HCT116 (cell line): ENCODE measurements around the gene CDHR3. TPM values are rescaled to one million over a fixed set of nuclear protein-coding genes. Genes with fewer than 3 reads are reported as not detected.

ENCODE experiments used
- ATAC-seq: fragments of 200-7000 bp; cut with Tn5 transposase; 2 replicates; pipeline ENCODE4 v1.9.1; 2020; ENCODE audit warnings: mild to moderate bottlenecking, moderate library complexity
- BruUV-seq: library from RNA; stranded (reverse); fragments of 400-500 nt; replicated peaks from 2 replicates; lab custom pipeline; 2021; lab: Mats Ljungman, UMichigan
- CTCF ChIA-PET: fragments of 300-600 bp; sonication (Branson Sonifier 250); formaldehyde crosslinking; loops from one replicate; lab custom pipeline; 2021; ENCODE audit warnings: antibody characterized with exemption; lab: Charles Lee
- POLR2A ChIA-PET: fragments of 300-600, 350-600 bp; sonication (Branson Sonifier 250); formaldehyde crosslinking; loops from one replicate; lab custom pipeline; 2021; ENCODE audit warnings: antibody characterized with exemption; lab: Charles Lee
- RAD21 ChIA-PET, 2 experiments: fragments of 300-600 bp; sonication (Branson Sonifier 250); formaldehyde crosslinking; loops; one replicate each; lab custom pipeline; 2023; ENCODE audit warnings: low total read pairs in 2 of 2; ENCODE audit not compliant: uncharacterized antibody in 2 of 2, unreplicated experiment in 2 of 2, low non-redundant PET in 1 of 2; lab: Charles Lee
- DNase-seq: peaks from one replicate; pipeline ENCODE4 v3.0.0-alpha.2; 2010; ENCODE audit warnings: low read depth, low spot score
- H2AFZ ChIP-seq: fragments of 200-600 bp; shearing (Covaris generic), sonication (generic); 2 replicates; pipeline ENCODE4 v1.6.1; 2017; ENCODE audit warnings: low read depth, mixed run types, mixed read lengths, antibody characterized with exemption, low read length; ENCODE audit not compliant: poor library complexity, severe bottlenecking
- H3K27ac ChIP-seq: 2 replicates; pipeline ENCODE4 v1.5.1; 2012; ENCODE audit warnings: low read depth, low read length
- H3K27me3 ChIP-seq: fragments of 200-600 bp; sonication (generic); 2 replicates; pipeline ENCODE4 v1.6.1; 2016; ENCODE audit warnings: mixed run types, low read length, mixed read lengths; ENCODE audit not compliant: insufficient read depth
- H3K36me3 ChIP-seq, 2 experiments: fragments of 200-500 bp in 1 of 2; fragments of 200-600 bp in 1 of 2; sonication (Bioruptor generic) in 1 of 2; sonication (generic) in 1 of 2; 2 replicates each; pipeline versions ENCODE4 v1.5.1 to v1.6.1; 2014 to 2016; ENCODE audit warnings: low read length in 2 of 2, inconsistent platforms in 1 of 2, mixed read lengths in 1 of 2, mixed run types in 1 of 2; ENCODE audit not compliant: insufficient read depth in 2 of 2, control insufficient read depth in 1 of 2
- H3K4me1 ChIP-seq, 2 experiments: fragments of 200-600 bp in 1 of 2; sonication (generic) in 1 of 2; 2 replicates each; pipeline versions ENCODE4 v1.5.1 to v1.6.1; 2012 to 2017; ENCODE audit warnings: low read length in 2 of 2, inconsistent platforms in 1 of 2, mild to moderate bottlenecking in 1 of 2, mixed read lengths in 1 of 2, mixed run types in 1 of 2, moderate library complexity in 1 of 2; ENCODE audit not compliant: insufficient read depth in 2 of 2, control insufficient read depth in 1 of 2
- H3K4me2 ChIP-seq: fragments of 200-600 bp; sonication (generic); 2 replicates; pipeline ENCODE4 v1.6.1; 2017; ENCODE audit warnings: mixed run types, low read length, mixed read lengths
- H3K4me3 ChIP-seq, 2 experiments: fragments of 200-600 bp in 1 of 2; sonication (generic) in 1 of 2; replicated peaks in 1 of 2; 2 replicates each; pipeline ENCODE4 v1.5.1; 2011 to 2016; ENCODE audit warnings: low read length in 2 of 2, control low read depth in 1 of 2, low read depth in 1 of 2, mild to moderate bottlenecking in 1 of 2, mixed read lengths in 1 of 2, mixed run types in 1 of 2
- H3K79me2 ChIP-seq: fragments of 200-600 bp; sonication (generic); 2 replicates; pipeline ENCODE4 v1.6.1; 2017; ENCODE audit warnings: mild to moderate bottlenecking, mixed run types, low read length, moderate library complexity, mixed read lengths; ENCODE audit not compliant: insufficient read depth
- H3K9ac ChIP-seq: fragments of 200-600 bp; sonication (generic); 2 replicates; pipeline ENCODE4 v1.6.1; 2016; ENCODE audit warnings: low read length, mixed read lengths
- H3K9me2 ChIP-seq: fragments of 200-600 bp; sonication (generic), shearing (Covaris generic); 2 replicates; pipeline ENCODE4 v1.6.1; 2017; ENCODE audit warnings: mixed run types, mild to moderate bottlenecking, moderate library complexity; ENCODE audit not compliant: insufficient read depth
- H3K9me3 ChIP-seq, 2 experiments: fragments of 200-500 bp in 1 of 2; fragments of 200-600 bp in 1 of 2; sonication (Bioruptor generic) in 1 of 2; sonication (generic) in 1 of 2; 2 replicates each; pipeline ENCODE4 v1.6.1; 2014 to 2017; ENCODE audit warnings: low read length in 2 of 2, mixed read lengths in 2 of 2, inconsistent platforms in 1 of 2, low read depth in 1 of 2, mild to moderate bottlenecking in 1 of 2, mixed run types in 1 of 2, moderate library complexity in 1 of 2; ENCODE audit not compliant: control insufficient read depth in 1 of 2, insufficient read depth in 1 of 2
- H4K20me1 ChIP-seq: fragments of 200-600 bp; sonication (generic), shearing (Covaris generic); 2 replicates; pipeline ENCODE4 v1.6.1; 2017; ENCODE audit warnings: mixed run types, mild to moderate bottlenecking, moderate library complexity; ENCODE audit not compliant: insufficient read depth
- EGR1 ChIP-seq: IDR thresholded peaks from 2 replicates; pipeline ENCODE4 v1.6.1; 2012; ENCODE audit warnings: low read depth
- EZH2 ChIP-seq: fragments of 200-600 bp; sonication (generic); IDR thresholded peaks from 2 replicates; pipeline ENCODE4 v1.6.1; 2017; ENCODE audit warnings: antibody characterized with exemption, mixed run types
- MAX ChIP-seq: IDR thresholded peaks from 2 replicates; pipeline ENCODE4 v1.6.1; 2012
- POLR2A ChIP-seq: IDR thresholded peaks from 2 replicates; pipeline ENCODE4 v1.7.0; 2011; ENCODE audit warnings: borderline replicate concordance; ENCODE audit not compliant: insufficient read depth, insufficient read length; ENCODE audit errors: extremely low read depth
- POLR2AphosphoS5 ChIP-seq: IDR thresholded peaks from 2 replicates; pipeline ENCODE4 v1.6.1; 2011; ENCODE audit warnings: mild to moderate bottlenecking, low read depth, low read length, moderate library complexity
- SRF ChIP-seq: IDR thresholded peaks from 2 replicates; pipeline ENCODE4 v1.6.1; 2012; ENCODE audit warnings: low read depth
- intact Hi-C: fragments of 100-400 bp; cut with micrococcal nuclease; formaldehyde crosslinking; loops from 2 replicates; pipeline ENCODE4 v1.10.0; 2022
- total RNA-seq: library from RNA; stranded (reverse); gene quantifications from one replicate; pipeline ENCODE4 v1.2.1, GENCODE V29; 2021; ENCODE audit not compliant: unreplicated experiment
- TF ChIP-seq, protein P1 (sequence below), 3 experiments: fragments of 200-600 bp in 1 of 3; sonication (generic) in 1 of 3; IDR thresholded peaks in 2 of 3; conservative IDR thresholded peaks in 1 of 3; 2 replicates each; pipeline ENCODE4 v1.5.1; 2012 to 2017; ENCODE audit warnings: low read depth in 2 of 3, low read length in 2 of 3, antibody characterized with exemption in 1 of 3, borderline replicate concordance in 1 of 3, control low read depth in 1 of 3, mild to moderate bottlenecking in 1 of 3, mixed read lengths in 1 of 3, mixed run types in 1 of 3, moderate library complexity in 1 of 3; ENCODE audit not compliant: insufficient read depth in 1 of 3

The CDHR3 gene
- total RNA-seq, 1 experiment from 2014 or later, result 5.5 TPM

DNA sequence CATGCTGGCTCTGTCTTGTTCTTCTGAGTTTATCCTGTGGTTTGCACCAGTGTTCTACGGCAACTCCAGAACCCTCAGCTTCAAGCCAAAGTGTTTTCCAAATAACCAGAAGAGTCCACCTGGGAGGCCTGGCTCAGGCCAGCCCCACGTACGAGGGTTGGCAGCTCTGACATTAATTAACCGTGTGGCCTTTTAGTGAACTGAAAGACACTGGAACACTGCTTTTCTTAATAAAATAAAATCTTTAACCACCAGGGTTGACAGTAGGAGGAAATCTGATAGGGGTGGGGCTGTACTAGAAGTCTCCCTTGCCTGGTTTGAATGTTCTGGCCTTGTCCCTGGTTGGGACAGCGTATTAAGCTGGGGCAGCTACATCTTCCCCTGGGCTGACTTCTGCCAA, 84.1 kb downstream of the CDHR3 start:
- Histone ChIP-seq H3K4me2 (no peak overlapping the region), H3K4me3 (no peak overlapping the region), H3K9me2 (no peaks in the 10 kb centered on the region), H3K4me1 (peaks cover 0 to 7% of the 10 kb centered on the region in 2 experiments; a peak in 2 of 4 replicates), H3K79me2 (no peaks in the 10 kb centered on the region), H3K9ac (no peak overlapping the region), H3K36me3 (no peaks in the 10 kb centered on the region), H3K27me3 (no peaks in the 10 kb centered on the region), H3K9me3 (no peaks in the 10 kb centered on the region), H2AFZ (no peak overlapping the region), H3K27ac (no peak overlapping the region), H4K20me1 (no peaks in the 10 kb centered on the region)
- DNase-seq (no peak), ATAC-seq (no peak)
- no TSS peak for BruUV-seq
- RAD21 ChIA-PET, result no interaction called here
- CTCF ChIA-PET, result interaction anchor here (1.1 to 1.3 kb wide), 2 partner anchors 65 to 107 kb away, joined by 3 to 5 read pairs; partner anchors contain the start of gene SYPL1
- intact Hi-C loops, result loop anchor here (10.0 kb wide), 1 partner anchor 462 kb away; the partner anchor contains the start of gene EFCAB10
- POLR2A ChIA-PET, result no interaction called here
- TF ChIP-seq, protein P1, sequence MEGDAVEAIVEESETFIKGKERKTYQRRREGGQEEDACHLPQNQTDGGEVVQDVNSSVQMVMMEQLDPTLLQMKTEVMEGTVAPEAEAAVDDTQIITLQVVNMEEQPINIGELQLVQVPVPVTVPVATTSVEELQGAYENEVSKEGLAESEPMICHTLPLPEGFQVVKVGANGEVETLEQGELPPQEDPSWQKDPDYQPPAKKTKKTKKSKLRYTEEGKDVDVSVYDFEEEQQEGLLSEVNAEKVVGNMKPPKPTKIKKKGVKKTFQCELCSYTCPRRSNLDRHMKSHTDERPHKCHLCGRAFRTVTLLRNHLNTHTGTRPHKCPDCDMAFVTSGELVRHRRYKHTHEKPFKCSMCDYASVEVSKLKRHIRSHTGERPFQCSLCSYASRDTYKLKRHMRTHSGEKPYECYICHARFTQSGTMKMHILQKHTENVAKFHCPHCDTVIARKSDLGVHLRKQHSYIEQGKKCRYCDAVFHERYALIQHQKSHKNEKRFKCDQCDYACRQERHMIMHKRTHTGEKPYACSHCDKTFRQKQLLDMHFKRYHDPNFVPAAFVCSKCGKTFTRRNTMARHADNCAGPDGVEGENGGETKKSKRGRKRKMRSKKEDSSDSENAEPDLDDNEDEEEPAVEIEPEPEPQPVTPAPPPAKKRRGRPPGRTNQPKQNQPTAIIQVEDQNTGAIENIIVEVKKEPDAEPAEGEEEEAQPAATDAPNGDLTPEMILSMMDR (IDR thresholded peaks at IDR 0.05 in 2 of 3, conservative IDR thresholded peaks at IDR 0.05 in 1 of 3; ENCODE audit: borderline replicate concordance in 1 of 3, insufficient read depth in 1 of 3, low read depth in 2 of 3, low read length in 2 of 3), result no peak
- TF ChIP-seq SRF, result no peak
- TF ChIP-seq EZH2, result no peak
- TF ChIP-seq POLR2AphosphoS5, result no peak
- TF ChIP-seq POLR2A, result no peak

- Histone ChIP-seq H3K4me3 (no peak overlapping the region), H3K36me3 (no peaks in the 10 kb centered on the region), H2AFZ (no peak overlapping the region), H3K79me2 (no peaks in the 10 kb centered on the region), H3K9me3 (no peaks in the 10 kb centered on the region), H3K9ac (no peak overlapping the region), H3K9me2 (no peaks in the 10 kb centered on the region), H3K4me1 (no peaks in the 10 kb centered on the region), H3K27ac (no peak overlapping the region), H3K4me2 (no peak overlapping the region), H3K27me3 (no peaks in the 10 kb centered on the region), H4K20me1 (no peaks in the 10 kb centered on the region)
- ATAC-seq, result no peak
- intact Hi-C loops, result loop anchor here (10.0 kb wide), 1 partner anchor 463 kb away; the partner anchor contains the start of gene EFCAB10
- ChIA-PET POLR2A (no interaction called here), RAD21 (no interaction called here), CTCF (no interaction called here)
- DNase-seq, result no peak
- BruUV-seq, result no TSS peak
- TF ChIP-seq EGR1 (no peak), MAX (no peak), SRF (no peak)
Measured at GRCh38 chr7:106047818-106048705, 85.0 kb downstream of the CDHR3 start.
